ENCODE data around the gene C5AR2. TPM values are rescaled to one million over a fixed set of nuclear protein-coding genes. Genes with fewer than 3 reads are reported as not detected.

C5AR2 gene
- total RNA-seq, result under 0.01 and 2.1 TPM in 2 replicates

GRCh38 chr19:47331931-47332547, at the start of gene C5AR2:
TSS of gene C5AR2 (plus strand) at chr19:47332175. CDS start at chr19:47340800, 8,625 bp downstream.

GRCh38 chr19:47309608-47310007, 22.4 kb upstream of the C5AR2 start, which contains the start of gene C5AR1:
TSS of gene C5AR1 (plus strand) at chr19:47309861. CDS start at chr19:47309896, 35 bp downstream.

GRCh38 chr19:47348819-47349795, 17.1 kb downstream of the C5AR2 start, which contains the start of gene DHX34:
TSS of gene DHX34 (plus strand) at chr19:47349315. CDS start at chr19:47353031, 3,716 bp downstream.

Other genes with a start within 250 kb of the C5AR2 start
- 16.2 and 17.7 TPM in 2 replicates for gene ZC3H4, start 218.4 kb upstream of the C5AR2 start, total RNA-seq
- 73.4 and 120 TPM in 2 replicates for gene SAE1, start 201.3 kb upstream of the C5AR2 start, total RNA-seq
- 16.1 and 20.3 TPM in 2 replicates for gene BBC3, start 101.0 kb upstream of the C5AR2 start, total RNA-seq
- gene CCDC9, start 75.7 kb upstream of the C5AR2 start, total RNA-seq, result 3.3 and 14.5 TPM in 2 replicates
- 2.0 and 6.7 TPM in 2 replicates for gene INAFM1, start 57.3 kb upstream of the C5AR2 start, total RNA-seq
- gene C5AR1, start 22.3 kb upstream of the C5AR2 start, total RNA-seq, result 0.11 and 0.39 TPM in 2 replicates
- gene DHX34, start 17.1 kb downstream of the C5AR2 start, total RNA-seq, result 17.7 and 20.3 TPM in 2 replicates
- 7.2 and 22.4 TPM in 2 replicates for gene MEIS3, start 87.4 kb downstream of the C5AR2 start, total RNA-seq
- gene SLC8A2, start 139.7 kb downstream of the C5AR2 start, total RNA-seq, result under 0.01 and 0.33 TPM in 2 replicates
- gene KPTN, start 152.0 kb downstream of the C5AR2 start, total RNA-seq, result 3.1 and 4.6 TPM in 2 replicates
- gene NAPA, start 182.9 kb downstream of the C5AR2 start, total RNA-seq, result 57.7 and 73.9 TPM in 2 replicates
- 2.7 and 7.5 TPM in 2 replicates for gene ZNF541, start 241.0 kb downstream of the C5AR2 start, total RNA-seq